ENCODE measurements around the gene DUSP9.
"Not testable (repeated sequence)": the region's sequence is repeated elsewhere in the genome, so short reads cannot be mapped to it uniquely, and the experiment has no call there.

The DUSP9 gene, protein sequence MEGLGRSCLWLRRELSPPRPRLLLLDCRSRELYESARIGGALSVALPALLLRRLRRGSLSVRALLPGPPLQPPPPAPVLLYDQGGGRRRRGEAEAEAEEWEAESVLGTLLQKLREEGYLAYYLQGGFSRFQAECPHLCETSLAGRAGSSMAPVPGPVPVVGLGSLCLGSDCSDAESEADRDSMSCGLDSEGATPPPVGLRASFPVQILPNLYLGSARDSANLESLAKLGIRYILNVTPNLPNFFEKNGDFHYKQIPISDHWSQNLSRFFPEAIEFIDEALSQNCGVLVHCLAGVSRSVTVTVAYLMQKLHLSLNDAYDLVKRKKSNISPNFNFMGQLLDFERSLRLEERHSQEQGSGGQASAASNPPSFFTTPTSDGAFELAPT

DNA sequence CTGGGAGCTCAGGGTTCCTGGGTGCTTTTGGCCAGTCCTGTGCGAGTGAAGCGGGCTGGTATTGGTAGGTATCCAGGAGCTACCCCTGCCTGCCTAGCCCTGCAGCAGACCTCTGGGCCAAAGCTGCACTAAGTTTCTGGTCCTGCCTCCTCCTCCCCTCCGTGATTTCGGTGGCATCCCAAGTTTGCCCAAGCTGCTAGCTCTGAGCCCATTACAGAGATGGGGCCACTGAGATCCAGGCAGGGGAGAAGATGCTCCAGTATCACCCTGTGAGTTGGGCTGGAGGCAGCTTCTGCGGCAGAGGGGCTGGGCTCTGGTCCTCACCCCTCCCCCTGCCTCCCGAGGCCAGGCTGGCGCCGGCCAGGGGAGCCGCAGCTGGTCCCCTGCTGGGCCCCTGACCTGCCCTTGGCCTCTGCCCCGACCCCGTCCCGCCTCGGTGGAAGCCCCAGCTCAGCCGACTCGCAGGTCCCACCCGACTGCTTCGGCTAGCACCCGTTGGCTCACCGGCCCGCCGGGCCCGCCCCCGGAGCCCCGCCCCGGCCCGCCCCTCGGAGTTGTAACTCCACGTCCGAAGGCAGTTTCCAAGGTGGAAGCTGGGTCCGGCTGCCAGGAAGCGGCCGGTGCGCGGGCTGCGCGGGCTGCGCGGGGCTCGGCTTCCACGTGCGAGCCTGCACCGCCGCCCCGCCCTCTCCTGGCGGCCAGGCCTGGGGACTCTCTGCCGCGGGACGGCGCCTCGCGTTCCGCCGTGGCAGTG, at the start of gene DUSP9:
TSS of gene DUSP9 (plus strand) at position 584 of the 754 bp plus-strand sequence. CDS start 751 bp downstream, outside the sequence.
- peak; percentile 39 for DNase-seq

DNA sequence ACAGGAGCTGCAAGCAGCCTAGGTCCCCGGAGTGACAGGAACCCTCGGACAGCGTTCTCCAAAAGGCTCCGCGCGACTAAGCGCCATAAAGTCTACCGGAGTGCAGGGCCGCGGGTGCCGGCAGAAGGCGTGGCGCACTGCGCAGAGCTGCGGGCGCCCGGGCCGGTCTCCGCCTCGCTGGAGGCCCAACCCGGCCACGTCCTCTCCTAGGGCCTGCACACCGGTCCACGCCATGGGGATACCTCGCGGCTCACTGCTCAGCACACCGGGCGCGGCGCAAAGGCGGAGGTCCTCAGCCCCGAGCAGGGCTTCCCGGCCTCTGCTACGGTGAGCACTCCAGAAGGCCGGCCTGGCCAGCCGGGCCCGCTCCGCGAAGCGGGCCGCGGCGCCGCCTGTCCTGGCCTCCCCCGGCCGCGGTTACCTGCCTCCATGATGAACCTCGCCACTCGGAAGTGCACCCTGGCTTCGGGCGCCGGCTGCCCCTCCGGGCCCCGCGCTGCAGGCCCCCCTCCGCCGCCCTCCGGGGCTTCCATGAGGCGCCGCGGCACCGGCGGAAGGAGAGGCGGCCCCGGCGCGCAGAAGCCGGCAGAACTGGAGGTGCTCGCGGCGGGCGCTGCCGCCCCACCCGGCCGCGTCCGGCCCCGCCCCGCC, 48.3 kb upstream of the DUSP9 start, which contains the start of gene CCNQ:
TSS of gene CCNQ (minus strand) at position 599 of the 651 bp plus-strand sequence. CDS start at position 533, 66 bp downstream.
- peak; percentile 36 for DNase-seq

DNA sequence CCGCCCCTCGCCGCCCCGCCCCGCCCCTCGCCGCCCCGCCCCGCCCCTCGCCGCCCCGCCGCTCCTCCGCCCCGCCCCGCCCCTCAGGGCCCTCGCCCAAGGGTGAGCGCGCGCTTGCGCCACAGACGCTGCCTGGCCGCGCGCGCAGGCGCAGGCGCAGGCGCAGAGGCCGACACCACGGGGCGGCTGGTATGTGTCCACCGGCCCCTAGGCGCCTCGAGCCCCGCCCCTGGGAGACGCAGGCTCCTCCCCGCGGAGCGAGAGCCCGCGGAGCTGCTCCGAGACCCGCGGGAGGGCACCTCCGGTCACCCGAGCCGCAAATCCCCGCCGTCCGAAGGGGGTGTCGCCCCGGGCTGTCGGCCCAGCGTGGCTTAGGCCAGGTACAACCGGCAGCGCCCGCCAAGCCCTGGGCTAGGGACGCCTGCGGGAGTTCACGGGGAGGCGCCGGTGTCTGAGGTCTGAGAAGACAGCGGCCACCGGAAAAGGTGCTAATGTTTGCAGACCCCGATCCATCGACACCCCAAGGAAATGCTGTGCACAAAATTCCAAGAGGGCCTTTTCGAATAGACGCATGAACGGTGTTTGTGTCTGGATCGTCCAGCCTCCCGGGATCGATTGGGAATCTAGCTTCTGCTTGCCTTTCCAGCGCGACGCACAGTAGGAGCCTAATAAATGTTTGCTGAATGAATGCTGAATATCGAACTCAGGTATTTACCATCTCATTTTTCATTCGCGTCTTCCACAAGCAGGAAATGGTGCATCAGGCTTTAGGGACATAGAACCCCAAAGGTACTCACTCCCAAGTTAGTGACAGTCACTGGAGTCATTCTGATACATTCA, 47.6 kb upstream of the DUSP9 start:
- peak; percentile 92 for DNase-seq

DNA sequence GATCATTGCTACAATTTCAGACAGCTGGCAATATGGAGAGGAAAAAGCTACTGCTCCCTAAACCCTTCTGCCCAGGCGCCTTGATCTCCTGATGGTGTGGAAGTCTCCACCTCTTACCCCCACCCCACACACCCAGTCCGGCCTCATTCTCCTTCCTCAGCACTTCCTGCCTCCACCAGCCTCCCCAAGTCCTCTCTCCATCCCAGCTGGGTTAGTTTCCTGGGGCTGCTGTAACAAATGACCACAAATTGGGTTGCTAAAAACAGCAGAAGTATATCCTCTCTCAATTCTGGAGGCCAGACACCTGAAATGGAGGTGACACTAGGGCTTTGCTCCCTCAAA, 47.0 kb upstream of the DUSP9 start:
- DNase-seq: peak; percentile 31

DNA sequence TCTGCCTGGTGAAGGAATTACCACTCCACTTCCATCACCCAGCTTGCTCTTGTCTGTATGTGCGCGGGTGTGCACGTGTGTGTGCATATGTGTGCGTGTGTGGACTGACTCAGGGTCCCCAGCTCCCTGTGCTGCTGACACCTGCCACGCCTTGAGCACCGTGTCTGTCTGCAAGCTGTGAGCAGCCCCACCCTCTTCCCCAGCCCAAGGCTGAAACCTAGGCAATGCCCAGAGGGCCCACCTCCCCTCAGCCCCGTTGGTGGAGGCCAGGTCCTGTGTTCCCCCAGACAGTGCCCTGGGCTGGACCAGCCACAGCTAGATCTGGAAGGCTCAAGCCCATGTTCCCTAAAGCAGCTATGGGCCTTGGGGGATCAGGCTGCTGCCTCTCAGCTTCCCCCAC, 46.1 kb upstream of the DUSP9 start:
- DNase-seq: no peak

DNA sequence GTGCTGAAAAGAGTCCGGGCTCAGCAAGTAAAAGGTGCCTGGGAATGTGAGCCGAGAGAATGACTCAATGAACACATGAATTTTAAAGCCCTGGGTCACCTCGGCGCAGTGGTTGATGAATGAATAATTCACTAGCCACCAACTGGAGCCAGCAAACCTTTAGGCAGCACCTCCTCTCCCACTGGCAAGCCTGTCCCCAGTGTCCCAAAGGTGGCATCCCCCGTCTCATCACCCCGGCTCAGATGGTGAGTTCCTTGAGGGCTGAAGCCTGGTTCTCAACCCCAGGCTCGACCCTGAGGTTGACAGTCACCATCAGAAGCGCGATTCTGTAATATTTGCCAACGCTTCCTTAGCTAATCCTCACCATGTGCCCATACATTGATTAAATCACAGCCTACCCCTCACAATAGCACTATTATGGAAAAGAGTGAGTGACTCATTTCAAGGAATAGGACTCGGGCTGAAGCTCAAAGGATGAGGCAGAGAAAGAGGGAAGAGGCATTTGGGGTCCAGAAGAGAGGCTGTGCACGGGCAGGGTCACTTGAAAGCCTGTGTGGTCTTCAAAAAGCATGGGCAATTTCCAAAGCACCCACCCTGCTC, 45.4 kb upstream of the DUSP9 start:
- DNase-seq: no peak

DNA sequence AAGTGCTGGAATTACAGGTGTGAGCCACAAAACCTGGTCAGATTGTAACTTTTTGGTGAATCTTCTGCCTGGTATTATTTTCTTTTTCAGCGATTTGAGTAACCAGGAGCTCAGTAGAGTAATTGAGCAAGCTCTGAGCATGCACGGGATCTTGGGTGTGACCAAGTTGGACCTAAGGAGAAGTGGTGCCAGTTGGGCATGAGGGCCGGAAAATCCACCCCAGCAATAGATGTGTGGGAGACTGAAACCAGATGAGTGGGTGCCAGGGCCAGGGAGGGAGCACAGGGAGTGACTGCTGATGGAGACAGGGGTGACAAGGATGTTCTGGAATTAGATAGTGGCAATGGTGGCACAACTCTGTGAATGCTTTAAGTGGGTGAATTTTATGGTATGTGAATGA, 44.4 kb upstream of the DUSP9 start:
- DNase-seq: no peak

DNA sequence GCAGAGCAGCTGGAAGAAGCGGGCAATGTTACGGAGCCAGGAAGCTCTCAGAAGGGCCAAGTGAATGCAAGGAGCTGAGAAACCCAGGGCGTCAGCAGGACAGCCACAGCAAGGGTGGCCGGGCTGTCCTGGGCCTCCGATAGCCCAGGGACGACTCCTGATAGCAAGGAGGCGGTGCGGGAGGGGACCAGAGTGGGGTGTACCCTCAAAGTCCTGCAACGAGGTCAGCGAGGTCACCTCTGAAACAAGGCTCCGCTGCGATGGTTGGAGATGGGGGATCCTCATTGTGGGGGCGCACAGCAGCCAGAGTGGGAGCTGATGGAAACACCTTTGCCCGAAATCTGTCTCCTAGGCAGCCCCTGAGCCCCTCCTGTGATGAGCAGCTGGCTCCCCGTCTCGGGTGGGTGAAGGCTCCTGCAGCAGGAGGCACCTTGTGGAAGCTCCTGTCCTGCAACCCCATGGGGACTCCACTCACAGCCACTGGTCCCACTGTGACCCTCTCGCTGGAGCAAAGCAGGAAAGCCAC, 43.8 kb upstream of the DUSP9 start:
- no peak for DNase-seq

DNA sequence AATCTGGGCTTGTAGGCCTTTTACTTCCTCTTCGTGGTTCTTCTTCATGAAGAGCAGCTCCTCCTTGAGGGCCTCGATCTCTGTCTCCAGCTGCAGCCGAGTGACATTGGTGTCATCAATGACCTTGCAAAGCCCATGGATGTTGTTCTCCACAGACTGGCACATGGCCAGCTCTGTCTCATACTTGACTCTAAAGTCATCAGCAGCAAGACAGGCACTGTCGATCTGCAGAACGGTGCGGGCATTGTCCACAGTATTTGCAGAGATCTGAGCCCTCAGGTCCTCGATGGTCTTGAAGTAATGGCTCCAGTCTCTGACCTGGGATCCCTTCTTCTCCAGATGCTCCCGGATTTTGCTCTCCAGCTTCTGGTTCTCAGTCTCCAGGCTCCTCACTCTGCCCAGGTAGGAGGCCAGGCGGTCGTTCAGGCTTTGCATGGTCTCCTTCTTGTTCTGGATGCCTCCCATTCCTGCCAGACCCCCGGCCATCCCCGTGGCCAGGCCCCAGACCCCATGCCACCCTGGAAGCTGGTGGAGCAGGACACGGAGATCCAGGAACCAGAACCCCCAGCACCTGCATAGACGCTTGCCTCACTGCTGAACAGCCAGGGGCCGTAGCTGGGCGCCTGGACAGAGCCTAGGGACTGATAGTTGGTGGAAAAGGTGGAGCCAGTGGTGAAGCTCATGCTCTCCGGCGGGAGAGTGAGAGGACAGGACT, 42.2 kb upstream of the DUSP9 start:
- not testable (repeated sequence) for DNase-seq

DNA sequence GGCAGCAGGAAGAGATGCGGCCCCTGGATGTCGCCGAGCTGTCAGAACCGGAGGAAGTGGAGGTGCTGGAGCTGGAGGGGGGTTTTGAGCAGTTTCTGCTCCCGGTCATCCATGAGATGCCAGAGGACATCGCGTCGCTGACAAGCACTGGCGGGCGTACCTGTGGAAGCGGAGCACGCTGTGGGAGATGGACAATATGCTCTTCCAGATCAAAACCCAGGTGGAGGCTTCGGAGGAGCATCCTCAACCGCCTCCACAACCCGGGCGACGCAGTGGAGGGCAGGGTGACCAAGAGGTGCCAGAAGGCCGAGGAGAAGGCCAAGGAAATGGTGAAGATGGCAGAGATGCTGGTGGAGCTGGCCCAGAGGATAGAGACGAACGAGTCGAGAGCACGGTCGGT, 40.5 kb upstream of the DUSP9 start:
- no peak for DNase-seq

DNA sequence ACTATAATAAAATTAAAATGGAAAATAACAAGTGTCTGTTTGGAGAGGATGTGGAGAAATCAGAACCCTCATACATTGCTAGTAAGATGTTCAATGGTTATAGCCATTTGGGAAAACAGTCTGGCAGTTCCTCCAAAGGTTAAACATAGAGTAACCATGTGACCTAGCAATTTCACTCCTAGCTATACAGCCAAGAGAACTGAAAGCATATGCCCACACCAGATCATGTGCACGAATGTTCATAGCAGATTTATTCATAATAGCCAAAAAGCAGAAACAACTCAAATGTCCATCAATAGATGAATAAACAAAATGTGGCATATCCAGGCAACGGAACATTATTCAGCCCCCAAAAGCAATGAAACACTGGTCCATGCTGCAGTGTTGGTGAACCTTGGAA, 38.6 kb upstream of the DUSP9 start:
- peak; percentile 0 for DNase-seq

DNA sequence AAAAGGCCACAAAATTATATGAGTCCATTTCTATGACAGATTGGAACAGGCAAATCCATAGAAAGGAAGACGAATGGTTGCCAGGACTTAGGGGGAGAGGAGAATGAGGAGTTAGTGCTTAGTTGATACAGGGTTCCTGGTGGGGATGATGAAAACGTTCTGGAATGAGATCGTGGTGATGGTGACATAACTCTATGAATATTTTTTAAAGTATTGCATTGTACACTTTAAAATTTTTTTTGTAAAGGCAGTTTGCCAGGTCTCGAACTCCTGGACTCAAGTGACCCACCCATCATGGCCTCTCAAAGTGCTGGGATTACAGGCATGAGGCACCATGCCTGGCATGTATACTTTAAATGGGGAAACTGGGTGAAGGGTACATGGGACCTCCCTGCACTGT, 38.2 kb upstream of the DUSP9 start:
- no peak for DNase-seq

DNA sequence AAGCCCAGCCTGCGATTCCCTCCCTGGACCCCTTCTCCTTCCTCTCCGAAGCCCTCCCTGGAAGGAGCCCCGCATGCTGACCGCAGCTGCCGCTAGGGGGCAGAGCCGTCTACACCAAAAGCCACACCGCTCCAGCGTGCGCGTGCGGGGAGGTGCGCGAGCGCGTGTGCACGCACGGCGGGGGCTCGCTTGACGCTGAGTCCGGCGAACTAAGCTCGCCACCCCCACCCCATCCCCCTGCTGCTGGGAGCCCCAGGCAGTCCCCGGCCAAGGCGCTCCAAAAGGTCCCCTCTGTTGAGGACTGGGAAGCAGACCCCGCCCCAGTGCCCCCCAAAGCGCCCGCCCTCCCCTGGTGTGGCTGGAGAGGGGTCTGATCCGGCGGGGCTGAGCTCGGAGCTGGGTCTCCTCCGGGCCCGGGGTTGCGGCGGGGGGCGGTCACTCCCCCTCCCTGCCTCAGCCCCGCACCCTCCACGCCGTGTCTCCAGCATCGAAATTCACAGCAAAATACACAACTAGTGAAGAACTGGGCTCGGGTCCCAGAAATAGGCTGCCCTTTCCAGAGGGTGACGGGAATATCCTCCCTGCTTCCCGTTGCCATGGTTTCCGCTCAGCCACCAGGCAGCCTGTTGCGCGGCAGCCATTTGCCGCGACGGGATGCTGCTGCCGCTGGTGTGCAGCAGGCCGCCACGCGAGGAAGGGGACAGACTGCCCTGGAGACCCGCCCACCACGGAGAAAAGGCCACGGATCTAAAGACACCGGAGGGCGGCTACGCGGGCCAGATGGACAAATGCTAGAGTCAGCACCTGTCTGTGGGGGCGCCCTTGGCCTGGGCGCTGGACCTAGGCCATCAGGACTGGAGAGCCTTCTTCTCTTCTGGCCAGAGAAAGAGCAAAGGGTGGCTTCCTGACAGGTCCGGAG, 36.8 kb upstream of the DUSP9 start:
- DNase-seq: peak; percentile 87

DNA sequence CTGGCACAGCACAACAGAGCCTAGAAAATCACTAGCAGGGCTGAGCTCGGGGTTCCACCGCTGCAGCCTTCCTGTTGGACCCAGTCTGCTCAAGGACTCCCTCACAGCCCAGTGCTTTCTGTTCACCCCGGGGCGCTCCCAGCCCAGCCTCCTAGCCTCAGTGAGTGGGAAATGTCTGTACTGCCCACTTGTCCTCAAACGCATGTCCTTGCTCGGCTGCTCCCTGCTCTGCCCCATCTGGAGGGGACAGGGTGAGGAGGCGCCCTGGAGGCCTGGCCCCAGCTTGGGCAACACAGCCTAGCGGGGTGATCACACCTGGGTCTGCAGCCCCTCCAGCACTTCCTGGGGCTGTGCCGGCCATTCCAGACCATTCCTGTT, 36.2 kb upstream of the DUSP9 start:
- no peak for DNase-seq

DNA sequence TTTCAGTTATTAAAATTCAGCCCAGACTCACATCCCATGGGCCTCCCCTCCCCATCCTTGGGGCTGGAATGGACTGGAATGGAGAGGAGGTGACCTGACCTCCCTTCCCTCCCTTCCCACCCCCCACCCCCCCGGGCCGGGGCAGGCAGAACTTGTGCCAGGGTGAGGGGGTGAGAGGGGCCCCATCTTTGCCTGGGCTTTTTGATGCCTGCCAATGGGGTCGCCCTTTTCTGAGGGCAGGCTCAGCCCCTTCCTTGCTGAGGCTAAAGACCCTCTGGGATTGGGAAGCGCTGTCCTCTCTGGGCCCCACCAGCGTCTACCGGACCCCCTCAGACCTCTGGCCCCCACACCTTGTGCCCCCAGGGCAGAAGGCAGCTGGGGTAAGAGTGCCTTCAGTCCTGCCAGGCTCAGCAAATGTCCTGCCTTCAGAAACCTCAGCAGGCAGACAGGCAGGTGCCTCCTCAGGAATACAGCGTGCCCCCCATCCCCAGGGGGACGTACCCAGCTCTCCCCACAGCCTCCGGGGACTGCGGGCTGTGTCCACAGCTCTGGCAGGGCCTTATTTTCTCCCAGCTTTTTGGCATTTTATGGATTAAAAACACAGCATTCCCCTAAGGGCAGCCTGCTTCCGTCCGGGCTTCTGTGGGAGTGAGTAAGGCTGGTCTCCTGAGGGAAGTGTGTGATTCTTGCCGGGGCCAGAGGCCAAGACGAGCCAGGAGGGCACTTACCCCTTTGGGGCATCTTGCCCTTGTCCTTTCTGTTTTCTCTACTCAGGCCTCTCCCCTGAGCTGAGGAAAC, 35.5 kb upstream of the DUSP9 start:
- no peak for DNase-seq

DNA sequence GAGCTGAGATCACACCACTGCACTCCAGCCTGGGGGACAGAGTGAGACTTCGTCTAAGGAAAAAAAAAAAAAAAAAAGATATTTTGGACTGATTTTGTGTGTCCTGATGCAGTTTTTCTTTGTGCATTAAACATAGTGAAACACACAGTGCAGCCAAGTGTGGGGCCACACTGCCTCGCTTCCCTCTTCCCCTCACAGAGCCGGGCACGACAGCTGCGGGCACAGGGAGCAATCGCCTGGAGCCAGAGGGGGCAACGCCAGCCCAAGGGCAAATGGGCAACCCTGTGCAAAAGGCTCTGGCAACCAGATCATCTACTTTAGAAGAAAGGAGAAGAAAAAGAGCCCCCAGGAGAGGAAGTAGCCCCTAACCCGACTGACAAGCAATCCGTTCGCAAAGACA, 34.6 kb upstream of the DUSP9 start:
- no peak for DNase-seq

DNA sequence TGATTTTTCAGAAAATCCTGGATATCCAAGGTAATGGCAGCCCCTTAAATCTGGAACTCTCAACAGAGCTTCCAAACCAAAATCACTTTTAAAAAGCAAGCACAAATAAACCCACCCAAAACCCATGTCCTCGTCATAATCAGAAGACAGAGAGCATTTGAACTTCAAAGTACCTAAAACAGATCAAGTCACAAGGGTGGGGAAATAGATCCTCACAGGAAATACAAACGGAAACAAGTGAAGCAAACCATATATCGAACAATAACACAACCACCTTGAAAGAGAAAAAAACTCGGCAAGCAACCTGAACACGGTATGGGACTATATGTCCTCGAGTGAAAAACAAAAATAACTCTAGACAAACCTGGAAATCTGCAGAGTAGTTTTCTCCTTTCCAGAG, 32.2 kb upstream of the DUSP9 start:
- DNase-seq: no peak

DNA sequence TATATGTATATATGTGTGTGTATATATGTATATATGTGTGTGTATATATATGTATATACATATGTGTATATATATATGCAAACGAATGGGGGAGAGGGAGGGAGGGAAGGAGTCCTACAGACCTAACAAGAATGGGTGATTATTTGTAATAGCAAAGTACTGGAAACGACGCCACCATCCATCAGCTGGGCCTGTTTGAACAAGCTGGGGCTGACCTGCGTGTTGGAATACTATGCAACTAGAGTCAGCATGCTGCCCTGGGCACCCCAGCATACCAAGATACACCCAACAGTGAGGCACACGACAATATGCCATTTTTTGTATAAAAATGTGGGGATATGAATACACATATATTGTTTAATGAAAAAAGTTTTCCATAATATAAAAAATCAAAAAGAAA, 26.4 kb upstream of the DUSP9 start:
- DNase-seq: no peak

DNA sequence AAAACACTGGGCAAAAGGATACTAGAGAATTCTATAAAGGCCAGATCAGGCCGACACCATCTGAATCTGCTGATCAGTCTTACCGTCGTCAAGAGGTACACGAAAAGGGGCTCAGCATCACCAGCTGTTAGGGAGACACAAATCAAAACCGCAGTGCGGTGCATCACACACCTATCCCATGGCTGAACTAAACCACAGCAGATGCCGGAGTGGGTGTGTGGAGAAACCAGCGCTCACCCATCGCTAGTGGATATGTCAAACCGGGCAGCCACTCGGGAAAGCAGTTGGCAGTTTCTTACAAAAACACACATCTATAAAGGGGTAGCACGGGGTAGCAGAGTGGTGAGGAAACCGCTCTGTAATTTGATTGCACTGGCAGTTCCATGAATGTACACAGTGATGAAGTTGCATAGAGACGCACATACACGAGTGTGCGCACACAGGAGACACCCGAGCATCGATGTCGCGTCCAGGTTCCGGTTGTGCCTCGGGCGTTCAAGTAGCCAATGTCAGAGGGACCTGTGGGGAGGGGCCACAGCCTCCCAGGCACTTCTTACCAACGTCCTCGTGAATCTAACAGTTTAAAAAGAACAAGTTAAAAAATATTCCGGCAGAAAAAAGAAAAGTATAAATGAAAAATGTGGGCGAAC, 24.9 kb upstream of the DUSP9 start:
- no peak for DNase-seq
